ENCODE measurements around the gene SRF.
"Not testable (repeated sequence)": the region's sequence is repeated elsewhere in the genome, so short reads cannot be mapped to it uniquely, and the experiment has no call there.

SRF gene

GRCh38 chr6:43131379-43131778, 39.7 kb upstream of the SRF start:
- not testable (repeated sequence) for H3K36me3 ChIP-seq (ENCODE audit: control insufficient read depth, insufficient read depth, low read length, severe bottlenecking); H3K4me1 ChIP-seq (ENCODE audit: control insufficient read depth, insufficient read depth, low read length); H3K27me3 ChIP-seq (replicated peaks; ENCODE audit: control insufficient read depth, insufficient read depth, low read length); H3K9me3 ChIP-seq (ENCODE audit: control insufficient read depth, low read length); H3K9ac ChIP-seq (ENCODE audit: low read length); DNase-seq (ENCODE audit: low read depth); H3K4me3 ChIP-seq (ENCODE audit: low read length)

DNA sequence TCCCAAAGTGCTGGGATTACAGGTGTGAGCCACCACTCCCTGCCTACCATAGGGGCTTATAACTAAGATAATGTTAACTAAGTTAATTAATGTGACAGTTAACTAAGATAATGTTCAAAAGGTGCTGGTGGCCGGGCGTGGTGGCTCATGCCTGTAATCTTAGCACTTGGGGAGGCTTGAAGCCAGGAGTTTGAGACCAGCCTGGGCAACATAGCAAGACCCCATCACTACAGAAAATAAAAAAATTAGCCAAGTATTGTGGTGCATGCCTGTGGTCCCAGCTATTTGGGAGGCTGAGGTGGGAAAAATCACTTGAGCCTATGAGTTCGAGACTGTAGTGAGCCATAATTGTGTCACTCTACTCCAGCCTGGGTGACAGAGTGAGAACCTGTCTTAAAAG, 32.8 kb upstream of the SRF start:
- H3K4me1 ChIP-seq (ENCODE audit: control insufficient read depth, insufficient read depth, low read length) = peaks cover 4% of the 10 kb centered on the region
- H3K9me3 ChIP-seq (ENCODE audit: control insufficient read depth, low read length) = no peaks in the 10 kb centered on the region
- DNase-seq (ENCODE audit: low read depth) = no peak
- H3K36me3 ChIP-seq (ENCODE audit: control insufficient read depth, insufficient read depth, low read length, severe bottlenecking) = no peaks in the 10 kb centered on the region
- H3K4me3 ChIP-seq (ENCODE audit: low read length) = no peak overlapping the region
- no peaks in the 10 kb centered on the region for H3K27me3 ChIP-seq (replicated peaks; ENCODE audit: control insufficient read depth, insufficient read depth, low read length)
- no peak overlapping the region for H3K9ac ChIP-seq (ENCODE audit: low read length)

GRCh38 chr6:43139973-43140372, 31.1 kb upstream of the SRF start:
- not testable (repeated sequence) for H3K36me3 ChIP-seq (ENCODE audit: control insufficient read depth, insufficient read depth, low read length, severe bottlenecking); H3K9me3 ChIP-seq (ENCODE audit: control insufficient read depth, low read length); DNase-seq (ENCODE audit: low read depth); H3K4me3 ChIP-seq (ENCODE audit: low read length); H3K9ac ChIP-seq (ENCODE audit: low read length); H3K27me3 ChIP-seq (replicated peaks; ENCODE audit: control insufficient read depth, insufficient read depth, low read length)
- H3K4me1 ChIP-seq (ENCODE audit: control insufficient read depth, insufficient read depth, low read length) = peaks cover 11% of the 10 kb centered on the region

- Histone ChIP-seq H3K9ac (ENCODE audit: low read length) (no peak overlapping the region), H3K4me1 (ENCODE audit: control insufficient read depth, insufficient read depth, low read length) (peaks cover 11% of the 10 kb centered on the region), H3K9me3 (ENCODE audit: control insufficient read depth, low read length) (no peaks in the 10 kb centered on the region), H3K36me3 (ENCODE audit: control insufficient read depth, insufficient read depth, low read length, severe bottlenecking) (no peaks in the 10 kb centered on the region), H3K4me3 (ENCODE audit: low read length) (no peak overlapping the region), H3K27me3 (replicated peaks; ENCODE audit: control insufficient read depth, insufficient read depth, low read length) (no peaks in the 10 kb centered on the region)
- no peak for DNase-seq (ENCODE audit: low read depth)
Measured at GRCh38 chr6:43141644-43142043, 29.4 kb upstream of the SRF start.

- H3K36me3 ChIP-seq (ENCODE audit: control insufficient read depth, insufficient read depth, low read length, severe bottlenecking) = no peaks in the 10 kb centered on the region
- DNase-seq (ENCODE audit: low read depth) = no peak
- no peaks in the 10 kb centered on the region for H3K27me3 ChIP-seq (replicated peaks; ENCODE audit: control insufficient read depth, insufficient read depth, low read length)
- H3K9ac ChIP-seq (ENCODE audit: low read length) = no peak overlapping the region
- H3K4me1 ChIP-seq (ENCODE audit: control insufficient read depth, insufficient read depth, low read length) = peaks cover 14% of the 10 kb centered on the region
- H3K9me3 ChIP-seq (ENCODE audit: control insufficient read depth, low read length) = no peaks in the 10 kb centered on the region
- H3K4me3 ChIP-seq (ENCODE audit: low read length) = no peak overlapping the region
Measured at GRCh38 chr6:43142101-43142500, 29.0 kb upstream of the SRF start.

GRCh38 chr6:43143235-43144128, 27.6 kb upstream of the SRF start:
- Histone ChIP-seq H3K9ac (ENCODE audit: low read length) (peak overlapping the region; percentile 82), H3K36me3 (ENCODE audit: control insufficient read depth, insufficient read depth, low read length, severe bottlenecking) (no peaks in the 10 kb centered on the region), H3K27me3 (replicated peaks; ENCODE audit: control insufficient read depth, insufficient read depth, low read length) (no peaks in the 10 kb centered on the region), H3K9me3 (ENCODE audit: control insufficient read depth, low read length) (no peaks in the 10 kb centered on the region), H3K4me1 (ENCODE audit: control insufficient read depth, insufficient read depth, low read length) (peaks cover 19% of the 10 kb centered on the region), H3K4me3 (ENCODE audit: low read length) (peak overlapping the region; percentile 1)
- DNase-seq (ENCODE audit: low read depth) = peak; percentile 98

DNA sequence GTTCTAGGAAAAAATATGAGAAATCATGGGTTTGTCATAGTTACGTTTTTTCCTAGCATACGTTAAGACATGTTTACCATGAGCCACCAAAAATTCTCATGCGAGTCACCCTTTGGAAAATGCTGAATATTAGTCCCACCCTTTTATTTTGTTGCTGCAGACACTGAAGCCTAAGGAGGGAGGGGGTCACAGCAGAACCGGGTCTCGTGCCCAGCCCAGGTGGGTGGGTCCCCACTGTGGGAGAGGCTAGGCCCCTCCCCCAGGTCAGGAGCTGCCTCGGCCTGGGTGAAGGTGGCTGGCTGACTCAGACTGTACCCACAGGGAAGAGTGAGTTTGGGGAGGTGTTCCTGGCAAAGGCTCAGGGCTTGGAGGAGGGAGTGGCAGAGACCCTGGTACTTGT, 26.2 kb upstream of the SRF start:
- Histone ChIP-seq H3K9ac (ENCODE audit: low read length) (no peak overlapping the region), H3K4me1 (ENCODE audit: control insufficient read depth, insufficient read depth, low read length) (peaks cover 27% of the 10 kb centered on the region), H3K4me3 (ENCODE audit: low read length) (no peak overlapping the region), H3K27me3 (replicated peaks; ENCODE audit: control insufficient read depth, insufficient read depth, low read length) (no peaks in the 10 kb centered on the region), H3K9me3 (ENCODE audit: control insufficient read depth, low read length) (no peaks in the 10 kb centered on the region), H3K36me3 (ENCODE audit: control insufficient read depth, insufficient read depth, low read length, severe bottlenecking) (no peaks in the 10 kb centered on the region)
- no peak for DNase-seq (ENCODE audit: low read depth)

DNA sequence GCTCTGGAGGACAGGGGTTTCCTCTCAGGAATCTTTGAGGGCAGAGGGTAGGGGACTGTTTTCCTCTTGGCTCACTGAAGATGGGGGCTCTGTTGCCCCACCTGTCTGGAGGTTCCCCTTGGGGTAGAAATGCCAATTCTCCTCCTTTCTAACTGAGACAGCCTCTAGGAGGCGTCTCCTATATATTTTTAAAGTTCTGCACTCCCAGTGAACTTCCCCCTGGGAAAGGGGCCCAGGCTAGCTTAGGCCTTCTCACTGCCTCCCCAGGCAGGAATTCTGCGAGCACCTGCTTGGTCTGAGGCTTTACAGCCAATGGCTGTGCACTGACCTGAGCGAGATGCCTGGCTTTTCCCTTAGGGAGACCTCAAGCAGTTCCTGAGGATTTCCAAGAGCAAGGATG, 24.8 kb upstream of the SRF start:
- Histone ChIP-seq H3K27me3 (replicated peaks; ENCODE audit: control insufficient read depth, insufficient read depth, low read length) (no peaks in the 10 kb centered on the region), H3K4me3 (ENCODE audit: low read length) (no peak overlapping the region), H3K9ac (ENCODE audit: low read length) (no peak overlapping the region), H3K4me1 (ENCODE audit: control insufficient read depth, insufficient read depth, low read length) (peaks cover 28% of the 10 kb centered on the region), H3K36me3 (ENCODE audit: control insufficient read depth, insufficient read depth, low read length, severe bottlenecking) (no peaks in the 10 kb centered on the region), H3K9me3 (ENCODE audit: control insufficient read depth, low read length) (no peaks in the 10 kb centered on the region)
- no peak for DNase-seq (ENCODE audit: low read depth)

DNA sequence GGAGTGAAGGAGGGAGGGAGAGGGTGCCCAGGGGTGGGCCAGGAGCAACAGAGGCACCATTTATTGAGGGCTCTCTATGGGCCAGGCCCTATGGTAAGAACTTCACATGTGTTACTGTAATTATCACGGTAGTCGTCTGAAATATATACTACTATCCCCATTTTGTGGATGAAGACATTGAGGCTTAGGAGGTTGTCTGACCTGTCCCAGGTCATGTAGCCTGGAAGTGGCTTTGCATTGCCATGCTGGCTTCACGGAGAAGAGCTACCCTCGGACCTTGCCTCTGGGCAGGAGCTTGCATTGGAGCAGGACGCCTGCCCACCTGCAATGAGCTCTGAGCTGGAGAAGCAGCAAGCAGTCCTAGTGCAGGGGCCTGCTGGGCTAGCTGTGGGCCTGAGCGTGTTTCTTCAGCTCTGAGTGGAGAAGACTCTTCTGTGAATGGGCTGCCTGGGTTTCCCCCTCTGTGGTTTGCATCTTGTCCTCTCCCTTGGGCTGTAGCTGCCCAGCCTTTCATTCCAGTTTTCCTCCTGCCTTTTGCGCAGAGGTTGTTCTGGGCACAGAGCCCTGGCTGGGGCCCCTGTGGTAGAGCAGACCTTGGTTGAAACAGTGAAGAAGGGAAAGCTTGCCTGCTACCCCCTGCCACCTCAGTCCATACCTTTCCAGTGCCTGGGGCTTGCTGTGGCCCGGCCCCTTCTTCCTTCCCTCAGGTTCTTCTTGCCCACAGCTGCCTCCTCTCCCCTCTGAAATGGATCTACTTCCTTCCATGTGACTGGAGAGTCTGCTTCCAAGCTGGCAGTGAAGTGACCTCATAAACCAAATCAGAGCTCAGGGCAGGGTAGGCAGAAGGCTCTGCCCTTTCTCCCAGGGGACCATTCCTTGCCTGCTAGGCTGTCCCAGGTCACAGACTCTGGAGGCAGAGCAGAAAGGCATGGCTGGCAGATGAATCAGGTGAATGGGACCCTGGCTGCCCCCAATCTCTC, 24.1 kb upstream of the SRF start:
- Histone ChIP-seq H3K4me3 (ENCODE audit: low read length) (no peak overlapping the region), H3K9ac (ENCODE audit: low read length) (no peak overlapping the region), H3K9me3 (ENCODE audit: control insufficient read depth, low read length) (no peaks in the 10 kb centered on the region), H3K36me3 (ENCODE audit: control insufficient read depth, insufficient read depth, low read length, severe bottlenecking) (no peaks in the 10 kb centered on the region), H3K4me1 (ENCODE audit: control insufficient read depth, insufficient read depth, low read length) (peaks cover 28% of the 10 kb centered on the region), H3K27me3 (replicated peaks; ENCODE audit: control insufficient read depth, insufficient read depth, low read length) (no peaks in the 10 kb centered on the region)
- DNase-seq (ENCODE audit: low read depth) = no peak

DNA sequence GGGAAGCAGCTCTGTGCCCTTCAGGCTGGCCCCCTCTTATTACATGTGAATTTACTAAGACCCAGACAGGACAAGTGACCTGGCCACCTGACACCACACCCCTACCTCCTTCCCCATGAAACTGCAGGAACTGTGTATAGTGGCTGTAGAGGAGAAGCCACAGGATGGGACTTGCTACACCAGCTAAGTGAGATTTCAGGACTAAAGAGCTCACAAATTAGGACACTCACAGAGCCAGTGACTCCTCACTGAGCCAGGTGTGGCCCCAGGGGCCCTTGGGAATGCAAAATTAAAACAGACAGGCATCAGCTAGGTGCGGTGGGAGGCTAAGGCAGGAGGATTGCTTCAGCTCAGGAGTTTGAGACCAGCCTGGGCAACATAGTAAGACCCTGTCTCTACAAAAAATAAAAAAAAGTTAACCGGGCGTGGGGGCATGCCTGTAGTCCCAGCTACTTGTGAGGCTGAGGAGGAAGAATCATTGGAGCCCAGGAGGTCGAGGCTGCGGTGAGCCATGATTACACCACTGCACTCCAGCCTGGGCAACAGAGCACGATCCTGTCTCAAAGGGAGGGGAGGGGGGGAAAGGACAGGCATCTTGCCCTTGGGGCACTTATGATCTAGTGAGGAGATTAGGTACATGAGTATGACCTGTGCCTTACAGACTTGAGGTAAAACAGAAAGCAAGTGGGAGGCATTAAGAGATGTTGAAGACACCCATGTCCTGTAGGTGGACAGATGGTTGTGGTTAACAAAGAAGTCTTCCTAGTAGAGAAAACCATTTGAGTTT, 23.2 kb upstream of the SRF start:
- Histone ChIP-seq H3K36me3 (ENCODE audit: control insufficient read depth, insufficient read depth, low read length, severe bottlenecking) (no peaks in the 10 kb centered on the region), H3K4me3 (ENCODE audit: low read length) (no peak overlapping the region), H3K9ac (ENCODE audit: low read length) (no peak overlapping the region), H3K4me1 (ENCODE audit: control insufficient read depth, insufficient read depth, low read length) (peaks cover 28% of the 10 kb centered on the region), H3K9me3 (ENCODE audit: control insufficient read depth, low read length) (no peaks in the 10 kb centered on the region), H3K27me3 (replicated peaks; ENCODE audit: control insufficient read depth, insufficient read depth, low read length) (no peaks in the 10 kb centered on the region)
- DNase-seq (ENCODE audit: low read depth) = no peak

GRCh38 chr6:43149265-43149664, 21.8 kb upstream of the SRF start:
- Histone ChIP-seq H3K4me3 (ENCODE audit: low read length) (no peak overlapping the region), H3K9me3 (ENCODE audit: control insufficient read depth, low read length) (no peaks in the 10 kb centered on the region), H3K9ac (ENCODE audit: low read length) (peak overlapping the region; percentile 20), H3K36me3 (ENCODE audit: control insufficient read depth, insufficient read depth, low read length, severe bottlenecking) (no peaks in the 10 kb centered on the region), H3K4me1 (ENCODE audit: control insufficient read depth, insufficient read depth, low read length) (peaks cover 17% of the 10 kb centered on the region), H3K27me3 (replicated peaks; ENCODE audit: control insufficient read depth, insufficient read depth, low read length) (no peaks in the 10 kb centered on the region)
- DNase-seq (ENCODE audit: low read depth) = peak; percentile 37
